ENCODE results near the gene SLC16A7.
"Not testable (repeated sequence)": the region's sequence is repeated elsewhere in the genome, so short reads cannot be mapped to it uniquely, and the experiment has no call there.

SLC16A7 gene, protein sequence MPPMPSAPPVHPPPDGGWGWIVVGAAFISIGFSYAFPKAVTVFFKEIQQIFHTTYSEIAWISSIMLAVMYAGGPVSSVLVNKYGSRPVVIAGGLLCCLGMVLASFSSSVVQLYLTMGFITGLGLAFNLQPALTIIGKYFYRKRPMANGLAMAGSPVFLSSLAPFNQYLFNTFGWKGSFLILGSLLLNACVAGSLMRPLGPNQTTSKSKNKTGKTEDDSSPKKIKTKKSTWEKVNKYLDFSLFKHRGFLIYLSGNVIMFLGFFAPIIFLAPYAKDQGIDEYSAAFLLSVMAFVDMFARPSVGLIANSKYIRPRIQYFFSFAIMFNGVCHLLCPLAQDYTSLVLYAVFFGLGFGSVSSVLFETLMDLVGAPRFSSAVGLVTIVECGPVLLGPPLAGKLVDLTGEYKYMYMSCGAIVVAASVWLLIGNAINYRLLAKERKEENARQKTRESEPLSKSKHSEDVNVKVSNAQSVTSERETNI

DNA sequence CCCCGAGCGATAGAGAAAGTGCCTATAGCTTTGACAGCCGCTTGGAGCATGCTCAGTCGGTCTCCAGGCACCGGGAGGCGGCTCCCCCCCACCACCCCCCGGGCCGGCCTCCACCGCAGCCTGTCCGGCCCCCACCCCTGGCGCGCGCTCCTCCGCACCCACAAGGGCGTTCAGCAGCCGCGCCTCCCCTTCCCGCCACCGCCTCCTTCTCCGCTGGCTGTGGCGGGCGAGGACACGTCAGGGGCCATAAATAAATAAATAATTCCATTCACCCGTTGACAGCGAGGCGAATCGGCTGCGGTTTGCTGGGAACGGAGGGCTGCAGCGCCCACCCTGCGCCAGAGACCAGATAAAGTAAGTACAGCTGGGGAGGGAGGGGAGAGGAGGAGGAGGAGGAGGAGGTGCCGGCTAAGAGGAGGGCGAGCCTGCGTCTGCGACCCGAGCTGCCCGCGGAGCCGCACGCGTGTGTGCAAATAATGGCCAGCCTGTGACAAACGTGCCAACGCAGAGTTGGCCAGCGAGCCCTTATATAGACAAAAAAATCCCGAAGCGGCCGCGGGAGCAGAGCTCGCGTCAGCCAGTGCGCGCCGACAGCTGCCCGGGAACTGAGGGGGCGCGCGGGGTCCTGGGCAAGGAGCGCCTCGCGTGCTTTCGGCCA lies at the start of gene SLC16A7:
Gene SLC16A7, plus strand, starts transcription at position 147 of the 658 bp plus-strand sequence. CDS start 108,773 bp downstream, outside the sequence.
- DNase-seq, result peak; percentile 81

DNA sequence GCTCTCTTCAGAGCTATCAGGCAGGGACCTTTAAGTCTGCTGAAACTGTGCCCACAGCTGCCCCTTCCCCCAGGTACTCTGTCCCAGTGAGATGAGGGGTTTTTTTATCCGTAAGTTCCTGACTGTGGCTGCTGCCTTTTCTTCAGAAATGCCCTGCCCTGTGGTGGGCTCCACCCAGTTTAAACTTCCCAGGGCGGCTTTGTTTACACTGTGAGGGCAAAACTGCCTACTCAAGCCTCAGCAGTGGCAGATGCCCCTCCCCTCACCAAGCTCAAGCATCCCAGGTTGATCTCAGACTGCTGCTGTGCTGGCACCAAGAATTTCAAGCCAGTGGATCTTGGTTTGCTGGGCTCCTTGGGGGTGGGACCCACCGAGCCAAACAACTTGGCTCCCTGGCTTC lies 46.9 kb upstream of the SLC16A7 start:
- no peak for DNase-seq

GRCh38 chr12:59559696-59560095 lies 36.1 kb upstream of the SLC16A7 start:
- no peak for DNase-seq

GRCh38 chr12:59570145-59570544 lies 25.7 kb upstream of the SLC16A7 start:
- no peak for DNase-seq

DNA sequence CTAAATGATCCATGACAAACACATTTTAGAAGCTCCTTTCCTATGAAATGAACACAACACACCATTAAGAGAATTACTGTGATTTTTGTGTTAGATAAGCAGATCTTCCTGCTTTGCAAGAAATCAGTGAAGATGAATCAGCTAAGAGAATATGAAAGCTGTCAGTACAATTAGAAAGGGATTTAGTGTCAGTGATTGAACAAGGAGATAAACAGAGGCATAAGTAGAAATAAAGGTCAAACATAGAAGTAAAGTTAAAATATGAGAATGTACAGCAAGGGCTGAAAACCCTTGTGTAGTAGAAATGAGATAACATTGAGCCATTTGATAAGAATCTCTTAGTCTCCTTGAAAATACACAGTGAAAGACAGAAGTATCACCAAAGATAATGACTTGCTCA lies 21.4 kb upstream of the SLC16A7 start:
- DNase-seq, result no peak

GRCh38 chr12:59575826-59576225 lies 20.0 kb upstream of the SLC16A7 start:
- no peak for DNase-seq

DNA sequence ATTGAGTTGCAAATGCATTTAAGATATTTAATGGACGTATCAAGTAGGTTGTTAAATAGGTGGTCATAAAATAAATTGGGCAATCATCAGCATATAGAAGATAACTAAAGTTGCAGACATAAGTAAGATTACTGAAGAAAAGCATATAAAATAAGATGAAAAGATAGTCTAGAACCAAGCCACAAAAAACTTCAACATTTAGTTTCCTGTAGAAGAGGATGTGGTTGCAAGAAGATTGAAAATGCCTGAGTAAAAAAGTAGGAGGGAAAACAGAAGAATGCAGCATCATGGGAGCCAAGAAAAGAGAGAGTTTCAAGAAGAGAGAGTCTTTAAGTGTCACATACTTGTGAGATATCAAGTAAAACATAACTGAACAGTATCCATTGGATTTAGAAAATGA lies 17.6 kb upstream of the SLC16A7 start:
- DNase-seq, result no peak

DNA sequence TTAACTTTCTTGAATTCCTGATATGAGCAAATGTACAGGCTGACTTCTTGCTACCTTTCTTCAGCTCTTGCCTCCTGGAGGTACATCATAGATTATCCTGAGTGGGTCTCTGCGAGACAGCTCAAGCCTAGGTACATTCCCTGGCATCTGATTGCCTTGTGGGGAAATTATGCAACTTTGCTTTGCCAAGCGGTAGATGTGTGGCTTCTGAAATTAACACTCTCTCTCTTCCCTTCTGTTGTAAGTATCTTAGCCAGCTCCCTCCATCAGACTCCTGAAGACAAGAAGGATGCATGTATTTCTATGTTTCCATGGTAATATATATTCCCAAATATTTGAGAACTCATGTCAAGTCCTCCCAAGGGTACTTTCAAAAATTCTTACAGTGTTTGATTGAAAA lies 16.2 kb upstream of the SLC16A7 start:
- DNase-seq, result no peak

DNA sequence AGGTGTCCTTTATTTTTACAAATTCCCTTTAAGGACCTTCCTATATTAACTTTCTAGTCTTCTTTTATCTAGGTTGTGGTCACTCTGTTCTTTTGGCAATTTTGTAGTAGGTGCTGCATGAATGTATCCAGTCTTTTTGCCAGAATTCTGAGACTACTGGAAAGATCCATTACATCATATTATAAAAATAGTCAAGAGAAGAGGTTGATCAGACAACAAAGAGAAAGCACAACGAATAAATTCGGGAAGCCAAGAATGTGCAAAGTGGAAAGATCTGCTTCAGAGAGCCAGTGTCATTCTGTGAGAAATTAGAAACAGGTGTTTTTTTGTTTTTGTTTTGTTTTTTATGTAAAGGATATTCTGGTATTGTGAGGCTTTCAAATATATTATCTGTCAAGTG lies 15.8 kb upstream of the SLC16A7 start:
- no peak for DNase-seq

DNA sequence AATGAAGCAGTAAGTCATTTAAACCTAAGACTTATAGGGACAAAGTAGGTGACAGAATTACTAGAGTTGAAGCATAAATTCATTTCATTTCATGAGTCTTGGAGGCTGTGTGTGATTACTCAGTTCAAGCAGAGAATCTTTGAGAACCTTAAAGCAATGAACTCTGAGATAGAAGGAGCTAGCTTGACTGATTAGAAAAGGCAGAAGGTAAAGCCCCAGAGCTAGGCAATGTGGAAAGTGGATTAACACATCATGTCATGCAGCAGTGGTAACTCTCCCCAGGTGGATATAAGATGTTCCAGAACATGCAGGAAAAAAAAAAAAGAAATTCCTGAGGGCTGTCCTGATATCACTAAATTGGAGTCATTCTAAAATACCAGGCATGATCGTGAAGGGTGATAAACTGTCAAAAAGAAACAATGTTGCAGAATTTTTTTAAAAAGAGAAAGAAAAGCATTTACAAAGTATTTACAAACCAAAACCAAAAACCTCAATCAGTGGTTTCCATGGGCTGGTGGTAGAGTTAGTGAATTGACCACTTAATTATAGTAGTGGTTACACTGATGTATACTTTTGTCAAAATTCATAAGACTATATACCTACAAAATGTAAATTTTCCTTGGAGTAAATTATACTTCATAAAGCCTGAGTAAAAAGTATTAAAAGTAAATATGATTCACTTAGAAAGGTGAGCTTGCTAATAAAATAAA lies 12.7 kb upstream of the SLC16A7 start:
- no peak for DNase-seq

DNA sequence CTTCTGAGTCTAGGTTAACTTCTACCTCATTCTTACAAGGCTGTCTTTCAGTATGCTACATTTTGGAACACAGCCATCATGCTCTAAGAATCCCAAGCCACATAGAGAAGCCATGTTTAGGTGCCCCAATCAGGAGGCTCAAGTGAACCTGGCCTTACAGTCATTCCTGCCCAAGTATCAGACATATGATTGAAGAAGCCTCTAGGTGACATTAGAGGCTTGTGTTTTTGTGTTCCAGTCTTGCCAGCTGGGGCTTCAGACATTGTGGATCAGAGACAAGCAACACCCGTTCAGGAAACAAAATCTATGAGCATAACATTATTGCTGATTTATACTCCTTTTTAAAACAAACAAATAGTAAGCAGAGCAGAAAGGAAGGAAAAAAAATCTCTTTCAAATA lies 8.1 kb upstream of the SLC16A7 start:
- DNase-seq, result no peak

GRCh38 chr12:59593761-59594160 lies 2.1 kb upstream of the SLC16A7 start:
- no peak for DNase-seq

GRCh38 chr12:59594943-59595500 lies 807 bp upstream of the SLC16A7 start:
- DNase-seq, result no peak

- DNase-seq, result no peak
Measured at GRCh38 chr12:59595565-59595882, 305 bp upstream of the SLC16A7 start.

GRCh38 chr12:59597385-59597781 lies 1.6 kb downstream of the SLC16A7 start:
- peak; percentile 18 for DNase-seq

- DNase-seq, result no peak
Measured at GRCh38 chr12:59600171-59600570, 4.3 kb downstream of the SLC16A7 start.

DNA sequence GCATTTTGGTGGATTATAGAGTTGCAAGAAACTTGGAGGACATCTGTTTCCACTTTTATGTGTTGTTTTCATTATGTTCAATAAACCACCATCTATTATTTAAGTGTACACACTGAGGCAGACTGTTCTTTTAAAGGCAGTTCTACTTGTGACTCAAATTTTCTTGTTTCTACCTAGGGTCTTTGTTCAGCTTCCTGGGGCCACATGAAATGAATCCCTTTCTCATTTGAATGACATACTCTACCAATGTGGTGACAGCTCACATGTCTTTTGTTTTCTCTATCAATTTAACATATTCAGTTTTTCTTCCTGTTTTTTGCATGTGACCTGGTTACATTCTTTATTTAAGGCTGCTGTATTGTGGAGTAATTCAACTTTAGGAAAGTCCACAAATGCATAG lies 7.9 kb downstream of the SLC16A7 start:
- DNase-seq, result no peak

GRCh38 chr12:59612823-59613434 lies 17.1 kb downstream of the SLC16A7 start:
- not testable (repeated sequence) for DNase-seq

- DNase-seq, result no peak
Measured at GRCh38 chr12:59615392-59616165, 19.8 kb downstream of the SLC16A7 start.

- no peak for DNase-seq
Measured at GRCh38 chr12:59619461-59620240, 23.8 kb downstream of the SLC16A7 start.

DNA sequence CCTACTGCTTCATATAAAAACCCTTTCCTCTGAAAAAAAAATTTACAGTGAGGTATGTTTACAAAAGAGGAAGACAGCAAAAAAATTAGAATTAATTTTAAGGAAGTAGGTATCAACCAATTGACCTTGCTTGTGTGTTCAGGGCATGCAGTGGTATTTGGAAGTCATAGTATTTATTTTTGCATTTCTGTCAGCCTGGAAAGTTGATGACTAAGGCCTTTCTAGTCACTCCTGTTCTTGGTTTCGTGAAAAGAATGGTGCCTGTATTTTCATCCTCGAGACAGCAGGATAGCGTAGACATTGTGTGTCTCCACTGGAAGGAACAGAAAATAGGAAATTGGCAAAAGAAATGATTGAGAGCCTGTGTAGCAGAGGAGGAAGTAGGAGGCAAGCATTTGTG lies 24.5 kb downstream of the SLC16A7 start:
- no peak for DNase-seq

Measured in NCI-H2107 (cell line).